Measurements from ENCODE around the gene DMKN. TPM values are rescaled to one million over a fixed set of nuclear protein-coding genes. Genes with fewer than 3 reads are reported as not detected.

The DMKN gene
- total and polyA plus RNA-seq, 2 of the 8 experiments (the other 6 are each of a cell fraction or from before 2014, with no cell fraction given), result 290 to 330 TPM

- TF ChIP-seq SP4 (IDR thresholded peaks at IDR 0.05; ENCODE audit: low read length) (no peak), HDAC2 (IDR thresholded peaks at IDR 0.05; ENCODE audit: borderline replicate concordance in 1 of 2, low read depth in 2 of 2, low read length in 2 of 2) (no peak), SRF (IDR thresholded peaks at IDR 0.05; ENCODE audit: low read depth, low read length) (no peak), SIN3A (conservative IDR thresholded peaks at IDR 0.05 in 1 of 2, IDR thresholded peaks at IDR 0.05 in 1 of 2; ENCODE audit: low read depth in 1 of 2, low read length in 2 of 2) (no peak)
Measured at GRCh38 chr19:35560271-35560670, 46.8 kb upstream of the DMKN start (continued).

All from H1 (cell line).